Measurements from ENCODE around the gene CD22.

The CD22 gene

GRCh38 chr19:35392742-35393715 lies 64.0 kb downstream of the CD22 start:
- no peak for DNase-seq

- no peak for DNase-seq
These were observed 66.6 kb downstream of the CD22 start for GRCh38 chr19:35395382-35396199.

DNA sequence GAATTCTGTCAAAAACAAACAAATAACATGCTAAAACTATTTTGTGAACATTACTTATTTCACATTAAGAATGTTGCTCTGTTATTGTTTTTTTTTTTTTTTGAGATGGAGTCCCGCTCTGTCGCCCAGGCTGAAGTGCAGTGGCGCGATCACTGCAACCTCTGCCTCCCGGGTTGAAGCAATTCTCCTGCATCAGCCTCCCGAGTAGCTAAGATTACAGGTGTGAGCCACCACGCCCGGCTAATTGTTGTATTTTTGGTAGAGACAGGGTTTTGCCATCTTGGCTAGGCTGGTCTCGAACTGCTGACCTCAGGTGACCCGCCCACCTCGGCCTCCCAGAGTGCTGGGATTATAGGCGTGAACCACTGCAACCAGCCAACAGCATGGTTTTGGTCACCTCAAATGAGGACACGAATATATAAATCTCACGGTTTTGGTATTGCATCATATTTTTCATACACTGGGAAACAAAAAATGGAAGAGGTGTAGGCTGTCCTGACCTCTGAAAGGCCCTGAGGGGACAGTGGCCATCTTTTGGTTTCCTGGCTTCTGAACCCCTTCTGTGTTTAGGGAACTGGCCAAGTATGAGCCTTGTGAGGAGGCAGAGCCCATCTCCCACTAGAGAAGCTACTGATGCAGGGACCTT lies 67.4 kb downstream of the CD22 start:
- no peak for DNase-seq

All from DMS79 treated with DMSO at 0.1 percent for 48 hours (cell line).